CD4-positive, alpha-beta T cell treated with Interleukin-1 beta for 1 hour (primary cell): ENCODE measurements around the gene RPS19BP1.

Experiments
- DNase-seq, 2 donors: peaks; one replicate each; pipeline ENCODE4 v3.0.0-alpha.2; 2020 to 2022

The RPS19BP1 gene

GRCh38 chr22:39532215-39533073 is at the start of gene RPS19BP1:
Gene RPS19BP1, minus strand, starts transcription at chr22:39532748. Its CDS starts 10 bp downstream, at chr22:39532738.
- DNase-seq: peak; percentile 99 to 100

- DNase-seq: no peak
These were observed 48.8 kb upstream of the RPS19BP1 start for GRCh38 chr22:39581303-39581702.

- DNase-seq: no peak
These were observed 48.2 kb upstream of the RPS19BP1 start for GRCh38 chr22:39580795-39581194.

- DNase-seq: no peak
These were observed 47.5 kb upstream of the RPS19BP1 start for GRCh38 chr22:39580006-39580441.

- no peak for DNase-seq
These were observed 45.4 kb upstream of the RPS19BP1 start for GRCh38 chr22:39577900-39578299.

- DNase-seq: no peak
These were observed 44.8 kb upstream of the RPS19BP1 start for GRCh38 chr22:39577366-39577765.

- no peak for DNase-seq
These were observed 43.5 kb upstream of the RPS19BP1 start for GRCh38 chr22:39576027-39576426.

- DNase-seq: no peak
These were observed 42.9 kb upstream of the RPS19BP1 start for GRCh38 chr22:39575552-39575825.

GRCh38 chr22:39574779-39575551 is 42.4 kb upstream of the RPS19BP1 start:
- no peak for DNase-seq

GRCh38 chr22:39571538-39571937 is 39.0 kb upstream of the RPS19BP1 start:
- DNase-seq: no peak

GRCh38 chr22:39570665-39571064 is 38.1 kb upstream of the RPS19BP1 start, which contains the start of gene CACNA1I:
Gene CACNA1I, plus strand, starts transcription at chr22:39570753. Its CDS starts 0 bp downstream, at chr22:39570753.
- no peak for DNase-seq

GRCh38 chr22:39570226-39570625 is 37.7 kb upstream of the RPS19BP1 start:
- DNase-seq: no peak

GRCh38 chr22:39569066-39569465 is 36.5 kb upstream of the RPS19BP1 start:
- DNase-seq: no peak

- no peak for DNase-seq
These were observed 35.9 kb upstream of the RPS19BP1 start for GRCh38 chr22:39568278-39568981.

GRCh38 chr22:39567135-39567946 is 34.8 kb upstream of the RPS19BP1 start:
- peak; percentile 44 to 45 for DNase-seq

GRCh38 chr22:39565414-39565944 is 32.9 kb upstream of the RPS19BP1 start:
- no peak for DNase-seq

GRCh38 chr22:39563571-39564428 is 31.3 kb upstream of the RPS19BP1 start:
- DNase-seq: no peak

GRCh38 chr22:39562839-39563489 is 30.4 kb upstream of the RPS19BP1 start:
- DNase-seq: no peak

- no peak for DNase-seq
These were observed 27.6 kb upstream of the RPS19BP1 start for GRCh38 chr22:39560127-39560526.

- DNase-seq: no peak
These were observed 27.0 kb upstream of the RPS19BP1 start for GRCh38 chr22:39559456-39560105.
